ENCODE data around the gene RERG. TPM values are rescaled to one million over a fixed set of nuclear protein-coding genes. Genes with fewer than 3 reads are reported as not detected.

Gene RERG, protein sequence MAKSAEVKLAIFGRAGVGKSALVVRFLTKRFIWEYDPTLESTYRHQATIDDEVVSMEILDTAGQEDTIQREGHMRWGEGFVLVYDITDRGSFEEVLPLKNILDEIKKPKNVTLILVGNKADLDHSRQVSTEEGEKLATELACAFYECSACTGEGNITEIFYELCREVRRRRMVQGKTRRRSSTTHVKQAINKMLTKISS
- total RNA-seq (not detected), total RNA-seq (0 to 3.3 (median 0) reads per million in 172 experiments)
- polyA plus RNA-seq (2013, experiment 1 of 2) = not detected
- 0.15 TPM for polyA plus RNA-seq (2013, experiment 2 of 2)

DNA sequence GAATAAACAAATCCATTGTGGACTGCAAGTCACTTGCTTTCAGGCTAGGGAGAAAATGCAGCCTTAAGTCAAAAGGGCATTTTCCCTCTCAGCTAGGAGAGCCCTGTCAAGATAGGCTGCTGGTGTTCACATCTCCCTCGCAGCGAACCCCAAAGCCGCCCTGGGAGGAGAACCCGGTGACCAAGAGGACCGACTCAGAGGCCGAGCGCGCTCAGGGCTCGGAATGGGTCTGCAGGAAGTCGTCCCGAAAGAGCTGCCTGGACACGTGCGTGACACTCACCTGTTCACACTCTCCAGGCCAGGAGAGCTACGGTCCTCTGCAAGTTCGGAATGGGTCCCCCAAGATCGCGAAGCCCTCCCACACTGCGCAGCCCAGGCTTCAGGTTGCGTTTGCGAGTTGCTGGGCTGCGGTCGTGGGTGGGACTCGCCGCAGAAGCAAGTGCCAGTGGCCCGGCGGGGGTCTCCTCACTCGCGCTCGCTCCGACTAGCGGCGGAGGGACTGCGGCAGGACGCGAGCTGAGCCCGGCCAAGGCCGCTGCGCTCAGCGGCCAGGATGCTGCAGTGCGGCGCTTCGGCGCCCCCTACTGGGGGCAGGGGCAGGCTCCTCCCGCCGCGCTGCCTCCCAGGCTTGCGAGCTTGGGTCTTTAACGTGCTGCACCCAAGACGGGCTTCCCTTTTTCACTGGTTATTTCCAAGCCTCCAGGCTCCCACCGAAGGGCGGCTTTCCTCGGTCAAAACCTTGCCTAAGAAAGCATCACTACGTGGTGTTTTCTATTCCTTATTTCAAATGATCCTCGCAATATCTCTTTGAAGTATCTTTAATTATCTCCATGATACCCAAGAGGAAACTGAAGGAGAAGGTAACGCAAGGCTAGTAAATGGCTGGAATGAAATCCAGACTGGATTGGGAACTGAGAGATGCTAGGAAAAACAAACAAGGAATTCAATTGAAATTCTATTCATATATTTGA, at the start of gene RERG:
RERG (minus strand) TSS at position 503 of the 971 bp plus-strand sequence. CDS start 3,928 bp downstream, outside the sequence.
- peak within 1 kb of the TSS; percentile 49 for H3K4me3 ChIP-seq (ENCODE audit: low read length)
- H3K4me1 ChIP-seq (ENCODE audit: insufficient read depth, low read length) = peaks cover 10% of the 10 kb centered on the region
- H3K4me1 Mint-ChIP-seq (ENCODE audit: low read depth) = peaks cover 13% of the 10 kb centered on the region
- TF ChIP-seq, protein P1, sequence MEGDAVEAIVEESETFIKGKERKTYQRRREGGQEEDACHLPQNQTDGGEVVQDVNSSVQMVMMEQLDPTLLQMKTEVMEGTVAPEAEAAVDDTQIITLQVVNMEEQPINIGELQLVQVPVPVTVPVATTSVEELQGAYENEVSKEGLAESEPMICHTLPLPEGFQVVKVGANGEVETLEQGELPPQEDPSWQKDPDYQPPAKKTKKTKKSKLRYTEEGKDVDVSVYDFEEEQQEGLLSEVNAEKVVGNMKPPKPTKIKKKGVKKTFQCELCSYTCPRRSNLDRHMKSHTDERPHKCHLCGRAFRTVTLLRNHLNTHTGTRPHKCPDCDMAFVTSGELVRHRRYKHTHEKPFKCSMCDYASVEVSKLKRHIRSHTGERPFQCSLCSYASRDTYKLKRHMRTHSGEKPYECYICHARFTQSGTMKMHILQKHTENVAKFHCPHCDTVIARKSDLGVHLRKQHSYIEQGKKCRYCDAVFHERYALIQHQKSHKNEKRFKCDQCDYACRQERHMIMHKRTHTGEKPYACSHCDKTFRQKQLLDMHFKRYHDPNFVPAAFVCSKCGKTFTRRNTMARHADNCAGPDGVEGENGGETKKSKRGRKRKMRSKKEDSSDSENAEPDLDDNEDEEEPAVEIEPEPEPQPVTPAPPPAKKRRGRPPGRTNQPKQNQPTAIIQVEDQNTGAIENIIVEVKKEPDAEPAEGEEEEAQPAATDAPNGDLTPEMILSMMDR (IDR thresholded peaks at IDR 0.05) = peak; percentile 94
- peak within 1 kb of the TSS; percentile 71 for H3K4me3 Mint-ChIP-seq
- H3K27me3 Mint-ChIP-seq = peaks cover 42% of the 10 kb centered on the region
- no peak within 1 kb of the TSS for H3K27ac Mint-ChIP-seq
- H3K36me3 ChIP-seq (ENCODE audit: insufficient read depth, low read length) = no peaks in the 10 kb centered on the region
- no peaks in the 10 kb centered on the region for H3K9me3 ChIP-seq (ENCODE audit: control insufficient read depth in 1 of 2, insufficient read depth in 1 of 2, low read length in 2 of 2)
- H3K27ac ChIP-seq (ENCODE audit: low read depth in 1 of 2, low read length in 2 of 2) = no peak within 1 kb of the TSS
- no peaks in the 10 kb centered on the region for H3K36me3 Mint-ChIP-seq (ENCODE audit: low read depth)
- intact Hi-C loops (cut with DNase I, micrococcal nuclease) = loop anchor here (1.0 to 10.0 kb wide), 6 partner anchors 219 to 986 kb away; no protein-coding TSS in a partner anchor
- ChIA-PET CTCF (interaction anchor here (0.8 to 2.6 kb wide), 12 partner anchors 8 to 796 kb away, joined by 3 to 18 read pairs (median 4); no protein-coding TSS in a partner anchor), POLR2A (interaction anchor here (0.6 to 1.9 kb wide), 6 partner anchors 10 to 424 kb away, joined by 3 to 9 read pairs (median 4); partner anchors contain the start of gene ARHGDIB)
- no peaks in the 10 kb centered on the region for H3K9me3 Mint-ChIP-seq
- ATAC-seq (ENCODE audit: poor library complexity) = peak; percentile 99
- peaks cover 7 to 34% of the 10 kb centered on the region in 2 experiments for H3K27me3 ChIP-seq (ENCODE audit: control insufficient read depth in 1 of 2, insufficient read depth in 2 of 2, low read length in 2 of 2)
- peak; percentile 50 to 86 (median 68) for DNase-seq

DNA sequence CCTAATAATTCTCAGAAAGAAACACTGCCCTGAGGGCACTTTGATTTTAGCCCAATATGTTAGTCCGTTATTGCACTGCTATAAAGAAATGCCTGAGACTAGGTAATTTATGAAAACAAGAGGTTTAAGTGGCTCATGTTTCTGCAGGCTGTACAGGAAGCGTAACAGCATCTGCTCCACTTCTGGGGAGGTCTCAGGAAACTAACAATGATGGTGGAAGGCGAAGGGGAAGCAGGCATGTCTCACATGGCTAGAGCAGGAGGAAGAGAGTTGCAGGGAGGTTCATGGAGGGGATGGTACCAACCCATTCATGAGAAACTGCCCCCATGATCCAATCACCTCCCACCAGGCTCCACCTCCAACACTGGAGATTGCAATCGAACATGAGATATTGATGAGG, 49.4 kb upstream of the RERG start:
- POLR2A ChIA-PET = no interaction called here
- Histone ChIP-seq H3K4me1 (ENCODE audit: insufficient read depth, low read length) (no peaks in the 10 kb centered on the region), H3K4me3 (ENCODE audit: low read length) (no peak overlapping the region), H3K27me3 (ENCODE audit: control insufficient read depth in 1 of 2, insufficient read depth in 2 of 2, low read length in 2 of 2) (peaks cover 2 to 5% of the 10 kb centered on the region in 2 experiments), H3K27ac (ENCODE audit: low read depth in 1 of 2, low read length in 2 of 2) (no peak overlapping the region), H3K9me3 (ENCODE audit: control insufficient read depth in 1 of 2, insufficient read depth in 1 of 2, low read length in 2 of 2) (no peaks in the 10 kb centered on the region), H3K36me3 (ENCODE audit: insufficient read depth, low read length) (no peaks in the 10 kb centered on the region)
- no peak overlapping the region for H3K27ac Mint-ChIP-seq
- TF ChIP-seq, protein P1 (IDR thresholded peaks at IDR 0.05) = no peak
- H3K36me3 Mint-ChIP-seq (ENCODE audit: low read depth) = no peaks in the 10 kb centered on the region
- ATAC-seq (ENCODE audit: poor library complexity) (no peak), DNase-seq (no peak)
- H3K4me1 Mint-ChIP-seq (ENCODE audit: low read depth) = no peaks in the 10 kb centered on the region
- H3K4me3 Mint-ChIP-seq = no peak overlapping the region
- CTCF ChIA-PET = no interaction called here
- peaks cover 9% of the 10 kb centered on the region for H3K27me3 Mint-ChIP-seq
- H3K9me3 Mint-ChIP-seq = no peaks in the 10 kb centered on the region
- intact Hi-C loops (cut with DNase I, micrococcal nuclease) = loop anchor here in 1 of 2 experiments (10.0 kb wide), 1 partner anchor 254 kb away; no protein-coding TSS in a partner anchor

DNA sequence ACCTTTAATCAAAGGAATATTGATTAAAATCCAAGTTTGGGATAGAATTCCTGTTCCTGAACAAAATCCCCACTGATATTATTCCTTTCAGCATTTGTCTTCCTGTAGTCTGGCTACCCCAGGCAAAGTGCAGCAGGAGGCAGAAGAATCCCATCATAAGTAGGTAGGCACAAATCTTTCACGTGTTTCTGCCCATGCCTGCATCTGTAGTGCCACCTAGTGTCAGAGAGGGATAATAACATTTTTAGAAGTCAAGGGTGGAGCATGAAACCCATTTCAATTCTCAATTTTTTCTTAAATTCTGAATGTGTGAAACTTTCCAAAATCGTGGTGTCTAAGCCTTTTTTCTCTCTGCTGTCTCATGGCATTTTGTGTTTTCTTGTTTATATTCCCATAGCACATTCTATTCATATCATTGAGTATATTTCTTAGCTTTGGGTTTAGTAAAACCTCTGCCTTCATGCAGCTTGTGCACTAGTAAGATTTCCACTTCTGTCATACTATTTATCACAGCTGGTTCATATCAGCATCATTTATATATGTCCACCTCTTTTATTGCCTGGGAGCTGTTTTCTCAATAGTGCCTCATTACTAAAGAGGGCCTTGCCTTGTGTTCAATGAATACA, 47.8 kb upstream of the RERG start:
- intact Hi-C loops (cut with DNase I, micrococcal nuclease) = loop anchor here (1.0 to 5.0 kb wide), 5 partner anchors 272 to 642 kb away; no protein-coding TSS in a partner anchor
- no peaks in the 10 kb centered on the region for H3K4me1 ChIP-seq (ENCODE audit: insufficient read depth, low read length)
- CTCF ChIA-PET = interaction anchor here (1.1 to 1.3 kb wide), 2 partner anchors 23 to 48 kb away, joined by 3 read pairs; partner anchors contain the start of gene RERG
- TF ChIP-seq, protein P1 (IDR thresholded peaks at IDR 0.05) = peak; percentile 88
- Mint-ChIP-seq H3K4me3 (no peak overlapping the region), H3K9me3 (no peaks in the 10 kb centered on the region), H3K27ac (no peak overlapping the region), H3K27me3 (peaks cover 9% of the 10 kb centered on the region), H3K36me3 (ENCODE audit: low read depth) (no peaks in the 10 kb centered on the region), H3K4me1 (ENCODE audit: low read depth) (no peaks in the 10 kb centered on the region)
- peaks cover 2 to 5% of the 10 kb centered on the region in 2 experiments for H3K27me3 ChIP-seq (ENCODE audit: control insufficient read depth in 1 of 2, insufficient read depth in 2 of 2, low read length in 2 of 2)
- POLR2A ChIA-PET = no interaction called here
- H3K9me3 ChIP-seq (ENCODE audit: control insufficient read depth in 1 of 2, insufficient read depth in 1 of 2, low read length in 2 of 2) = no peaks in the 10 kb centered on the region
- H3K27ac ChIP-seq (ENCODE audit: low read depth in 1 of 2, low read length in 2 of 2) = no peak overlapping the region
- peak; percentile 77 for ATAC-seq (ENCODE audit: poor library complexity)
- H3K36me3 ChIP-seq (ENCODE audit: insufficient read depth, low read length) = no peaks in the 10 kb centered on the region
- DNase-seq = peak in 11 of 14 experiments; percentile 3 to 74 (median 15)
- H3K4me3 ChIP-seq (ENCODE audit: low read length) = no peak overlapping the region

All from CD4-positive, alpha-beta T cell (primary cell).